Stimulated activated CD8-positive, alpha-beta memory T cell treated with anti-CD3 and anti-CD28 coated beads, Interleukin-7, amount 100 ng/mL, for 48 hours (primary cell): ENCODE data around the gene STEAP4.
"Not testable (repeated sequence)": the region's sequence is repeated elsewhere in the genome, so short reads cannot be mapped to it uniquely, and the experiment has no call there.

Experiments
- DNase-seq, 2 donors: peaks; one replicate each; pipeline ENCODE4 v3.0.0-alpha.2; 2020; ENCODE audit warnings: low read depth in 1 of 2; ENCODE audit errors: extremely low read depth in 1 of 2

STEAP4 gene

DNA sequence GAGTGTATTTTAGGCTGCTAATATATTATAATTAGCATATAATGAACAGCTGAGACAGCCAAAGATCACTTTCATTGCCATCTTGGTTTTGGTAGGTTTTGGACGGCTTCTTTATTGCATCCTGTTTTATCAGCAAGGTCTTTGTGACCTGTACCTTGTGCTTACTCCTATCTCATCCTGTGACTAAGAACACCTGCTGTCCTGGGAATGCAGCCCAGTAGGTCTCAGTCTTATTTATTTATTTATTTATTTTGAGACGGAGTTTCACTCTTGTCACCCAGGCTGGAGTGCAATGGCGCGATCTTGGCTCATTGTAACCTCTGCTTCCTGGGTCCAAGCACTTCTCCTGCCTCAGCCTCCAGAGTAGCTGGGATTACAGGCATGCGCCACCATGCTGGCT lies 31.8 kb downstream of the STEAP4 start:
- DNase-seq, result not testable (repeated sequence)

GRCh38 chr7:88269586-88269985 lies 37.1 kb downstream of the STEAP4 start:
- no peak for DNase-seq

DNA sequence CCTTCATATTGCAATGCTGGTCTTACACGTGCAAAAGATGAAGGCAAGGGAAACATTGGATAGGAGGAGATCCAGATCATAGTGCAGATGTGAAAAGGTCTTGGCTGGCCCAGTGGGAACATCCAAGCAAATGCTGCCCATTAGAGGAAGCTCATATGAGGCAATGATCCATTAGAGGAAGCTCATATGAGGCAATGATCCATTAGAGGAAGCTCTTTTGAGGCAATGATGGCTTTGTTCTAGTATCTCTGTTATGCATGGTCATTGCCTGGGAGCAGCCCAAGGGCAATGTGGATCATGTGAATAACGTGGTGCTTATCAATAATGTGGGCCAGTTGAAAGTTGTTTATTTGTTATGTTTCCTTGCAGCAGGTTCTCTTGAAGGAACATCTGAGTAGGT lies 37.8 kb downstream of the STEAP4 start:
- DNase-seq, result no peak

DNA sequence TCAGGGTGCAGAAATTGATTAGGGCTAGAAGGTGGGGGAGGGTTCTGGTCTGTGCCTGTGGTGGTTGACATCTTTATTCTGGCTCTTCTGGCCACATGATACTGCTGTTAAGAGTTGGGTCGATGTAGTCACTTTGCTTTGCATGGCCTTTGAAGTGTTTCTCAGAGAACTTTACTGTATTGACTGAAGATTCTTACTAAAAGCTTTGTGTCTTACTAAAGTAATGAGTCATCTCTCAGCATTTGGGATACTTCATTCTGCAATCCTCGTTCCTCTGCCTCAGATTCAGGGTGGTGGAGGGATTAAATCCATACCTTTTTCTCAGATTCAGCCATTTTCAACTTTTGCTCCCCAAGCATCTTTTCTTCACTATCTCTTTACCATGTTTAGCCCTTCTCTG lies 38.6 kb downstream of the STEAP4 start:
- DNase-seq, result no peak

- no peak for DNase-seq
Measured at GRCh38 chr7:88267421-88267820, 39.3 kb downstream of the STEAP4 start.

GRCh38 chr7:88264987-88265386 lies 41.7 kb downstream of the STEAP4 start:
- DNase-seq, result not testable (repeated sequence)

DNA sequence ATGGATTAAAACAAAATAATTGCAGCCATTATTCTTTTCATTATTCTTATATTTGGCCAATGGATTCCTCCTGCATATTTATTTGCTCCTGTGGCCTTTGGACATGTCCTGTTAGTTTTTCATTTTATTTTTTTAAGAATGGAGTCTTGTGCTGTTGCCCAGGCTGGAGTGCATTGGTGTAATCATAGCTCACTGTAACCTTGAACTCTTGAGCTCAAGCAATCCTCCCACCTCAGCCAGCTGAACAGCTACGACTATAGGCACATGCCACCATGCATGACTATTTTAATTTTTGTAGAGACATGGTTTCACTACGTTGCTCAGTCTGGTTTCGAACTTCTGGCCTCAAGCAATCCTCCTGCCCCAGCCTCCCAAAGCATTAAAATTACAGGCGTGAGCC lies 44.1 kb downstream of the STEAP4 start:
- DNase-seq, result no peak

DNA sequence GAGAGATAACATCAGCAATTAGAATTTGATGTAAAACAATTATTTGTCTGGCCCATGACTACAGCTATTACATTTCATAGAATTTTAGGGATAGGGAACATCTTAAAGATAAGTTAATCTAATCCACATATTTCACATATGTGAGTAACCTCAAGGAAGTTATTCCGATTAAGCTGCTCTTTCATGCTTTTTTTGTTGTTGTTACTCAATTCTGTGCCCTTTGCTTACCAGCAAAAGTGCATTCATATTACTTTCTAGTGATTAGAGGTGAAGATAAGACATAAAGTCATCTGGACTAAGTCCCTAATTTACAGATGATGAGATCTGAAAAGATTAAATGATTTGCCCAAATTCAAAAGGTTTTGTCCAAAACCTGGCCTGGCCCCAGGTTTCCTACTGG lies 46.0 kb downstream of the STEAP4 start:
- no peak for DNase-seq

DNA sequence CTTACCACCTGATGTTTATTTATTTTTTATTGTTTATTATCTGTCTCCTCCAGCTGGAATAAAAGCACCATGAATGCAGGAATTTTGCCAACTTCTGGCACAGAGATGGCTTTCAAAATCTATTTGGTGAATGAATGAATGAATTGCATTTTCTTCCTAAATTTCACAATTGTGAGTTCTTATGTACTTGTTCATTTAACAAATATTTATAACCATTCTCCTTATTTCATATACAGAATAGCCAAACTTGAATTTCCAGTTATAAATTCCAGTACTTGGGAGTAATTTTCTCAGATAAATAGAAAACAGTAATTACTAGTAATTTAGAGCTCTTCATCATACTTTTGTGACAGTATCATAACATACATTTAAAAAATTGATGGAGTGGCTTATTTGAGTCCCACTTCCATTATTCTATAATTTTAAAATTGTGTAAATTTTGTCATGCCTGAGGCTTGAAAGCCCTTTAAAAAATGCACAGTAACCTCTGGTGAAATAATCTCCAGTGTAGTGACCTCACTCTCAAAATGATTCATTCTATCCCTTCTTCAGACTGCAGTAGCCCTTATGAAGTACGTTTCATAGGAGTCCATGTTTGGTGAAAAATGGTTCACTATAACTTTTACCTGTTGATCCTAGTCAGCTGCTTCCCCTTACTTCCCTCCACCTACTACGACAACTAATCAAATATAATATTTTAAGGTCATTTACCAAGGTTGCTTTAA lies 46.9 kb downstream of the STEAP4 start:
- no peak for DNase-seq

GRCh38 chr7:88258296-88258695 lies 48.4 kb downstream of the STEAP4 start:
- not testable (repeated sequence) for DNase-seq

DNA sequence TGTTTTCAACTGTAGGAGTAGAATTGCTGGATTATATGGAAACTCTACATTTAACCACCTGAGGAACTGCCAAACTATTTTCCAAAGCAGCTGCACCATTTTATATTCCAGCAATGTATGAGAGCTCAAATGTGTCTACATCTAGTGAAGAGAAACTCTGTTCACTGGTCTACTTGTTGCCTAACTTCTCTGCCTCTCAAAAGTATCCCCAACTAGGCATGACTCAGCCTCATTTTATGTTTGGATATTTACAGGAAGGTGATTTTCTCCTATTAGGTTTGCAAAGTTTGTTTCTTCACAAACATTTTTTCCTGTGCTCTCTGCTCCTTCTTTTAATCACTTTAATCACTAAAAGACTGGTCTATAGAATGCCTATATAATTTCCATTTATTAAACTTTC lies 49.8 kb downstream of the STEAP4 start:
- no peak for DNase-seq

GRCh38 chr7:88254721-88255424 lies 51.8 kb downstream of the STEAP4 start:
- DNase-seq, result no peak

DNA sequence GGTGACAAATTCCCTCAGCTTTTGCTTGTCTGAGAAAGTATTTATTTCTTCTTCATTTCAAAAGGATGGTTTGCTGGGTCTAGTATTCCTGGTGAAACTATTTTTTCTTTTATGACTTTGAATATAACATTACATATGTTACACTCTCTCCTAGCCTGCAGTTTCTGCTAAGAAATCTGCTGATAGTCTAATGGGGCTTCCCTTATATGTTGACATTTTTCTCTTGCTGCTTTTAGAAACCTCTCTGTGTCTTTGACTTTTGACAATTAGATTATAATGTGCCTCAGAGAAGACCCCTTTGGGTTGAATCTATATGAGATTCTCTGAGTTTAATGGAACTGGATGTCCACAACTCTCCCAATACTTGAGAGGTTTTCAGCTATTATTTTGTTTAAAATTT lies 53.1 kb downstream of the STEAP4 start:
- DNase-seq, result no peak

DNA sequence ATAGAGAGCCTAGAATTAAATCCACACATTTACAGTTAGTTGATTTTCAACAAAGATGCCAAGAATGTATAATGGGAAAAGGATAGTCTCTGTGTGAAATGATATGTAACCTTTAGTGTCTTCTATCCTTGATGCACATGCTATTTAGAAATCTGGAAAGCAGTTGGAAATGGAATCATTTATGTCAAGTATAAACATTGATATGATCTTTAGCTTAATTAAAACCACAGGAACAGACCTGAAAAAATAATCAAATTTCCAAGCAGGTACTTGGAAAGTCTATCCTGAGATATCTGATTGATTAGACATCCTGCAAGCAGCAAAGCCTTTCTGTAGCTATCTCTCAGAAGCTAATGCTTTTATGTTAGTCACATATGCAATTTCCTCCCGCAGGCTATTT lies 62.4 kb downstream of the STEAP4 start:
- no peak for DNase-seq

GRCh38 chr7:88243345-88243909 lies 63.3 kb downstream of the STEAP4 start:
- DNase-seq, result no peak

DNA sequence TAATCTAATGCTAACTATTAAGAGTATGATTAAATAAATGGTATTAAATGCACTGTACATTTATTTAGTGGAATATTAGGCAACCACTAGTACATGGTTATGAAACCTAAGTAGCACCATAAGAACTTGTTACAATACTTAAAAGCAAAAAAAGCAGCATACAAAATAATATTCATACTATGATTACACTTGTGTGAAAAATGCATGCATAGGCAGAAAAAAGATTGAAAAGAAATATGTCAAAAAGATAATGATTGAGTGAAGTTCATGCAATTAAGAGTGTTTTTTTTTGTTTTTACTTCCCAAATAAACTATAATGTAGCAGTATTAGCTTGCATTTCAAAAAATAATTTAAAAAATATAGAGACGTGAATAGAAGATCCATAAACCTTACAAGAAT lies 66.8 kb downstream of the STEAP4 start:
- DNase-seq, result no peak

DNA sequence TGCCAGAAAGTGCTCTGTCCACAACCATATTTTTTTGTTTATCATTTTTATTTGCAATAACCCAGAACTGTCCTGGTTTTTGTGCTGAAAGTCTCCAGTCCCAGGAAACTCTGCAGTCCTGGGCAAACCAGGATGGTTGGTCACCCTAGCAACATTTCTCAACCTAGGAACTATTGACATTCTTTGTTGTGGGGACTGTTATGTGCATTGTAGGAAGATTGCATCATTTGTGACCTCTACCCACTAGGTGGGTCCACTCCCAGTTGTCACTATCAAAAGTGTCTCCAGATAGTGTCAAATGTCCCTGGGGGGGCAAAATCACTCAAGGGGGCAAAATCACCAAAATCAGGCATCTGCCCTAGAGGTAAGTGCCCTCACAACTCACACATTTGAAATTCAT lies 72.9 kb downstream of the STEAP4 start:
- no peak for DNase-seq

GRCh38 chr7:88230646-88231045 lies 76.0 kb downstream of the STEAP4 start:
- DNase-seq, result no peak

DNA sequence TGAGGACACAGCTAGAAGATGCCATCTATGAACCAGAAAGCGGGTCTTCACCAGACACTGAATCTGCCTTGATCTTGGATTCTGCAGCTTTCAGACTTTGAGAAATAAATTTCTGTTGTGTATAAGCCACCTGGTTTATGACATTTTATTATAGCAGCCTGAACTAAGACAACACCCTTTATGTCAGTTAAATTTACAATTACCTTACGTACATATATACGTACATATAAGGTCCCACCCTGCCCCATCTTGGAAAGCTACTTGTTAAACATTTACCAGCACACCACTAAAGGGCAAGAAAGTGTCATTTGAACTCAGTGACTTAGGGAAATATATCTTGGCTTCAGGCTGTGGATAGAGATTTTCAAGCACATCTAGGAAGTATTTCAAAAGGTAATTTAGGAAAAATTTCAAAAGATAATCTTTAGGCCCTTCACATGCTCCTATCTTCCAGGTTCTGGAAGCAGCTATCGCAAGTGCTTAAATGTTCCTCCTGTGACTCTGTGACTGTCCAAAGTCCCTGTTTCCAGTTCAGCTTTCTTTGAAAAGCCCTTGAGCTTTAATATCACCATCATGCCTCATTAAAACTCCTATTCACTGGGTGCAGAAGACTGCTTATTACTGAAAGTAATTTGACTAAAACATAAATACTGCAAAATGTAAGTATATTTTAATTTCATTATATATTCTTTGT lies 77.2 kb downstream of the STEAP4 start:
- no peak for DNase-seq

GRCh38 chr7:88226886-88227516 lies 79.7 kb downstream of the STEAP4 start:
- no peak for DNase-seq

GRCh38 chr7:88226201-88226600 lies 80.5 kb downstream of the STEAP4 start:
- no peak for DNase-seq
